H9 (cell line): ENCODE measurements around the gene MXD4. TPM values are rescaled to one million over a fixed set of nuclear protein-coding genes. Genes with fewer than 3 reads are reported as not detected.

ENCODE experiments used
- DNase-seq: peaks from one replicate; pipeline ENCODE4 v3.0.0-alpha.2; 2017
- H2AFZ ChIP-seq: one replicate; pipeline ENCODE4 v1.6.1; 2013; ENCODE audit warnings: mild to moderate bottlenecking, low read length, control low read depth, moderate library complexity
- H2AK5ac ChIP-seq: 2 replicates; pipeline ENCODE4 v1.6.1; 2013; ENCODE audit warnings: low read length, control low read depth, mixed read lengths; ENCODE audit not compliant: insufficient read length
- H2BK120ac ChIP-seq: one replicate; pipeline ENCODE4 v1.6.1; 2013; ENCODE audit warnings: low read depth, mild to moderate bottlenecking, low read length, control low read depth, inconsistent platforms; ENCODE audit not compliant: poor library complexity, severe bottlenecking
- H2BK12ac ChIP-seq: 2 replicates; pipeline ENCODE4 v1.6.1; 2013; ENCODE audit warnings: low read length, control low read depth, mixed read lengths, low read depth; ENCODE audit not compliant: insufficient read length
- H2BK15ac ChIP-seq: 2 replicates; pipeline ENCODE4 v1.6.1; 2013; ENCODE audit warnings: low read depth, low read length, control low read depth
- H2BK20ac ChIP-seq: one replicate; pipeline ENCODE4 v1.6.1; 2013; ENCODE audit warnings: low read depth, mild to moderate bottlenecking, low read length, control low read depth, inconsistent platforms; ENCODE audit not compliant: poor library complexity, severe bottlenecking
- H2BK5ac ChIP-seq: 2 replicates; pipeline ENCODE4 v1.6.1; 2013; ENCODE audit warnings: low read length, control low read depth, mixed read lengths; ENCODE audit not compliant: insufficient read length
- H3K14ac ChIP-seq: 2 replicates; pipeline ENCODE4 v1.6.1; 2013; ENCODE audit warnings: low read length, control low read depth; ENCODE audit not compliant: insufficient read depth
- H3K18ac ChIP-seq: 2 replicates; pipeline ENCODE4 v1.6.1; 2013; ENCODE audit warnings: low read depth, mild to moderate bottlenecking, mixed read lengths, low read length, control low read depth; ENCODE audit not compliant: insufficient read length
- H3K23ac ChIP-seq: 2 replicates; pipeline ENCODE4 v1.6.1; 2013; ENCODE audit warnings: low read length, control low read depth, mixed read lengths, low read depth; ENCODE audit not compliant: insufficient read length
- H3K23me2 ChIP-seq: 2 replicates; pipeline ENCODE4 v1.6.1; 2013; ENCODE audit warnings: low read depth, mild to moderate bottlenecking, mixed read lengths, low read length, control low read depth; ENCODE audit not compliant: insufficient read length, poor library complexity, severe bottlenecking
- H3K27ac ChIP-seq: 2 replicates; pipeline ENCODE4 v1.5.1; 2013; ENCODE audit warnings: low read length, control low read depth, mixed read lengths, low read depth; ENCODE audit not compliant: insufficient read length
- H3K27me3 ChIP-seq: 2 replicates; pipeline ENCODE4 v1.6.1; 2013; ENCODE audit warnings: low read length, control low read depth, inconsistent platforms; ENCODE audit not compliant: insufficient read depth
- H3K4ac ChIP-seq: 2 replicates; pipeline ENCODE4 v1.6.1; 2013; ENCODE audit warnings: low read depth, mild to moderate bottlenecking, control low read depth, inconsistent platforms, low read length, moderate library complexity
- H3K4me1 ChIP-seq: 2 replicates; pipeline ENCODE4 v1.6.1; 2013; ENCODE audit warnings: low read length, control low read depth, inconsistent platforms; ENCODE audit not compliant: insufficient read depth
- H3K4me2 ChIP-seq: 2 replicates; pipeline ENCODE4 v1.6.1; 2013; ENCODE audit warnings: low read length, control low read depth, mixed read lengths; ENCODE audit not compliant: insufficient read length, insufficient read depth
- H3K56ac ChIP-seq: 2 replicates; pipeline ENCODE4 v1.6.1; 2013; ENCODE audit warnings: low read depth, mild to moderate bottlenecking, mixed read lengths, low read length, control low read depth; ENCODE audit not compliant: insufficient read length
- H3K79me1 ChIP-seq: 2 replicates; pipeline ENCODE4 v1.6.1; 2013; ENCODE audit warnings: low read depth, mild to moderate bottlenecking, moderate library complexity, low read length, control low read depth, inconsistent platforms; ENCODE audit not compliant: insufficient read depth, poor library complexity, severe bottlenecking
- H3K79me2 ChIP-seq: 2 replicates; pipeline ENCODE4 v1.6.1; 2013; ENCODE audit warnings: low read length, control low read depth, inconsistent platforms; ENCODE audit not compliant: insufficient read depth
- H3K9ac ChIP-seq: 2 replicates; pipeline ENCODE4 v1.6.1; 2013; ENCODE audit warnings: low read length, control low read depth, mixed read lengths; ENCODE audit not compliant: insufficient read length; ENCODE audit errors: extremely low read depth
- H3K9me3 ChIP-seq: one replicate; pipeline ENCODE4 v1.6.1; 2013; ENCODE audit warnings: low read depth, low read length, inconsistent platforms; ENCODE audit not compliant: control insufficient read depth
- H3T11ph ChIP-seq: one replicate; pipeline ENCODE4 v1.6.1; 2013; ENCODE audit warnings: mild to moderate bottlenecking, low read length, control low read depth, inconsistent platforms
- H4K20me1 ChIP-seq: one replicate; pipeline ENCODE4 v1.6.1; 2013; ENCODE audit not compliant: control insufficient read depth, insufficient read length, insufficient read depth
- H4K5ac ChIP-seq: 2 replicates; pipeline ENCODE4 v1.6.1; 2013; ENCODE audit warnings: low read depth, mild to moderate bottlenecking, mixed read lengths, low read length, control low read depth; ENCODE audit not compliant: insufficient read length
- H4K8ac ChIP-seq: replicated peaks from 2 replicates; pipeline ENCODE4 v1.6.1; 2013; ENCODE audit warnings: low read length, control low read depth, mixed read lengths, low read depth; ENCODE audit not compliant: insufficient read length
- H4K91ac ChIP-seq: 2 replicates; pipeline ENCODE4 v1.6.1; 2013; ENCODE audit warnings: low read depth, mild to moderate bottlenecking, moderate library complexity, mixed read lengths, low read length, control low read depth; ENCODE audit not compliant: insufficient read length
- H3K27ac Mint-ChIP-seq, 3 experiments: 2 replicates in 2 of 3; 3 replicates in 1 of 3; pipeline ENCODE4 v1.8.0; 2020 to 2021; ENCODE audit warnings: mixed read lengths in 3 of 3, mild to moderate bottlenecking in 1 of 3, moderate library complexity in 1 of 3
- H3K27me3 Mint-ChIP-seq: 2 replicates; pipeline ENCODE4 v1.8.0; 2021; ENCODE audit warnings: low read depth, mild to moderate bottlenecking, moderate library complexity, mixed read lengths
- H3K36me3 Mint-ChIP-seq, 3 experiments: 2 replicates in 2 of 3; 3 replicates in 1 of 3; pipeline ENCODE4 v1.8.0; 2020 to 2021; ENCODE audit warnings: low read depth in 3 of 3, mixed read lengths in 3 of 3; ENCODE audit not compliant: insufficient read depth in 1 of 3
- H3K4me1 Mint-ChIP-seq, 2 experiments: 2 replicates each; pipeline ENCODE4 v1.8.0; 2020; ENCODE audit warnings: mixed read lengths in 2 of 2
- H3K4me3 Mint-ChIP-seq, 2 experiments: 2 replicates in 1 of 2; 3 replicates in 1 of 2; pipeline ENCODE4 v1.8.0; 2020 to 2021; ENCODE audit warnings: mild to moderate bottlenecking in 2 of 2, mixed read lengths in 2 of 2, moderate library complexity in 1 of 2
- H3K9me3 Mint-ChIP-seq, 2 experiments: 2 replicates in 1 of 2; 3 replicates in 1 of 2; pipeline ENCODE4 v1.8.0; 2020; ENCODE audit warnings: mild to moderate bottlenecking in 2 of 2, mixed read lengths in 2 of 2, moderate library complexity in 1 of 2
- CTCF ChIP-seq: fragments of 200-600 bp; sonication (generic); conservative IDR thresholded peaks from 3 replicates; pipeline ENCODE4 v1.8.0; 2021; ENCODE audit warnings: antibody characterized with exemption, mild to moderate bottlenecking
- WGBS: extraction: QIAGEN DNeasy Blood & Tissue Kit; methylation state at CpG from one replicate; pipeline ENCODE4 v1.1.7; 2013; ENCODE audit warnings: missing lambda C conversion rate, low lambda C conversion rate, mixed read lengths; ENCODE audit not compliant: insufficient read length; ENCODE audit errors: extremely low coverage; 5-methylcytosine and 5-hydroxymethylcytosine counted together
- total RNA-seq: library from RNA; stranded (reverse); gene quantifications from 2 replicates; pipeline ENCODE4 v1.2.1, GENCODE V29; 2021

The MXD4 gene
- total RNA-seq, 1 experiment from 2014 or later: 24.1 TPM

GRCh38 chr4:2269206-2269531, 7.3 kb upstream of the MXD4 start:
- Mint-ChIP-seq H3K4me3 (no peak overlapping the region), H3K36me3 (no peaks in the 10 kb centered on the region), H3K4me1 (peaks cover 6 to 13% of the 10 kb centered on the region in 2 experiments), H3K27ac (no peak overlapping the region; a peak in 2 of 7 replicates), H3K9me3 (no peaks in the 10 kb centered on the region), H3K27me3 (peaks cover 2% of the 10 kb centered on the region; the same call in 1 of the 2 replicates)
- H3K14ac ChIP-seq: no peak overlapping the region; the same call in 1 of the 2 replicates
- no peak overlapping the region for H2BK120ac ChIP-seq
- no peak overlapping the region for H3K4me2 ChIP-seq
- H3K9ac ChIP-seq: no peak overlapping the region
- H2BK5ac ChIP-seq: no peak overlapping the region
- TF ChIP-seq CTCF: no peak
- no peak overlapping the region for H3K27ac ChIP-seq
- no peak overlapping the region for H2AK5ac ChIP-seq
- H3K23ac ChIP-seq: no peak overlapping the region
- H3K79me2 ChIP-seq: no peaks in the 10 kb centered on the region
- no peaks in the 10 kb centered on the region for H4K20me1 ChIP-seq
- H3K56ac ChIP-seq: no peak overlapping the region
- no peak overlapping the region for H4K8ac ChIP-seq
- H4K91ac ChIP-seq: no peak overlapping the region
- no peak overlapping the region for H2BK20ac ChIP-seq
- no peaks in the 10 kb centered on the region for H3K27me3 ChIP-seq
- no peak overlapping the region for H4K5ac ChIP-seq
- WGBS: no CpG with 5 or more reads among the region's 6 CpGs
- H2BK12ac ChIP-seq: no peak overlapping the region
- H2BK15ac ChIP-seq: no peak overlapping the region
- H3K18ac ChIP-seq: no peak overlapping the region
- H3K23me2 ChIP-seq: no peaks in the 10 kb centered on the region
- H3T11ph ChIP-seq: no peak overlapping the region
- no peaks in the 10 kb centered on the region for H3K79me1 ChIP-seq
- no peaks in the 10 kb centered on the region for H3K4me1 ChIP-seq
- H3K9me3 ChIP-seq: no peaks in the 10 kb centered on the region
- no peak overlapping the region for H2AFZ ChIP-seq
- no peak overlapping the region for H3K4ac ChIP-seq
- peak; percentile 52 for DNase-seq
